Pons (tissue), 1 donor: Measurements from ENCODE around the gene TSR1.

ENCODE experiments used
- DNase-seq: peaks from one replicate; pipeline ENCODE4 v3.0.0-alpha.2; 2016; ENCODE audit warnings: low spot score

TSR1 gene

DNA sequence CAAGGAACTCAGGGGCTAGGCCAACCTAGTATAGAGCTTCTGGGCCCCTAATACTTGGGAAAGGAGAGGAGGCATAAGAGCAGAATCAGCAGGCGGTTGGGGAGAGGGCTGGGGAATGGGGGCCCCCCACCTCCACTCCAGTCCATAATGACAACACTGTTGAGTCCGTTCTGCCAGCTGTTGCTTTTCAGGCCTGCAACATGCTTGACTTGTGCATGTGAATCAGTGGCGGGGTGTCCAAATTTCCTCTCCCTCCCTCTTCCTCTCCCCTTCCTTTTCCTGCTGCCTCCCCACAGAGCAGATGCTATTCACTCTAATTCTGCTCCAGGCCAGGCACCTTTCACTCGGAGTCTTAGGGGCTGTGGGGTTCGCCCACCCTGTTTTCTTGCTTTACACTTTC lies 32.8 kb upstream of the TSR1 start:
- no peak for DNase-seq

DNA sequence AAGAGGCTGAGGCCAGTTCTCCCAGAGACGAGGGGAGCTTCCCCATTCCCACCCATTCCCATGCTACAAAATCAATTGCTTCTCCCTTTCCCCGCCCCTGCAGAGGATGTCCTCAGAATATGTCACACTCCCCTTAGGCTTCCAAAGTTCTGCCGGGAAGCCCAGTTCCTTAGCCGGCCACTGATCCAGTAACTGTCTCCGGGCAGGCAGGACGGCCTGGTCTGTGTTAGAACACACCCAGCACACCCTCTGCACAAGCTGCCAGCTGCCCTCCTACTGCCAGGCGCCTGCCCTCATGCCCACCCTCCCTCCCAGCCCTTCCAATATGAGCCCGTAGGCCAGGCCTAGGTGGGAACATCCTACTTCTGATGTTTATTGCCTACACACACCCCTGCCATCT lies 32.1 kb upstream of the TSR1 start:
- no peak for DNase-seq

DNA sequence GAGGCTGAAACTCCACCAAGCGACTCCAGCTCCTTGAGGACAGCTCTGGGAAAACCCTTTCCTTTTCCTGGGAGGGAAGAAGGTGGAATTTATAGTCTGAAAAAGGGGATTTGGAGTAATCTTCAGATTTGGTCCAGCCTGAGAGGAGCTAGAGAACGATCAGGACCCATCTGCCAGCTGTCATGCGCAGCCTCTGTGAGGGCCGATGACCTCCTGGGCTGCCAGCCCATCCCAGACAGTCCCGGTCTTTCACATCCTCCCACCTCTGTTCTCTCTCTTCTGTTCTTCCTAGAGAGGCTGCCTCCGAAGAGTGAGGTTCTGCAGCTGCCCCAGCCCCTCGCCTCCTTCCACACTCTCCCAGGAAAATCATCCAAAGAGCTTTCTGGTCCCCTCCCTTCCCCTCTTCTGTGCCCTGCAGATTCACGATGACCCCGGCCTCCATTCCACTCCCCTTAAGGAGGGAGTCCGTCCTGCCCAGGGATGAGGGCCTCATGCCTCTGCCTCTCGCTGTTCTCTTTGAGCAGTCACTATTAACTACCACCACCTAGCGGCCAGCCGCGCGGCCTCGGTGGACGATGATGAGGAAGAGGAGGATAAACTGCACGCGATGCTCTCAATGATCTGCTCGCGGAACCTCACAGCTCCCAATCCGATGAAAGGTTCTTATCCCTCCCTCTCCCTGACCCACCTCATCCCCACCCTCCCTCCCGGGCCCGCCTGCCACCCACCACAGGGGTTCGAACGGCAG lies 30.7 kb upstream of the TSR1 start:
- no peak for DNase-seq

DNA sequence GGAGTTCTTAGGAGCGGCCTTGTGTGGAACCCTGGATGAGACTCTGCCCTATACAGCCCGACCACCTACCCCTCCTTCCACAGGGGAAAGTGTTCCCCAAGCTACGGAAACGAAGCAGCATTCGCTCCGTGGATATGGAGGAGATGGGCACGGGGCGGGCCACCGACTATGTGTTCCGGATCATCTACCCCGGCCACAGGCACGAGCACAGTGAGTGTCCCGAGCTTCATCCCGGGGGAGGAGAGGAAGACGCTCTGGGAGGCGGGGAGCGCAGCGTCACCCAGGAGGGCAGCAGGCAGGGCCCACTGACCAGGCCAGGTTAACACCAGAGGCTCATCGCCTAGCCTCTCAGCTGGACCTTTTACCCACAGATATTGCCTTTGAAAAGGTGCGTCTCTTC lies 28.9 kb upstream of the TSR1 start:
- no peak for DNase-seq

DNA sequence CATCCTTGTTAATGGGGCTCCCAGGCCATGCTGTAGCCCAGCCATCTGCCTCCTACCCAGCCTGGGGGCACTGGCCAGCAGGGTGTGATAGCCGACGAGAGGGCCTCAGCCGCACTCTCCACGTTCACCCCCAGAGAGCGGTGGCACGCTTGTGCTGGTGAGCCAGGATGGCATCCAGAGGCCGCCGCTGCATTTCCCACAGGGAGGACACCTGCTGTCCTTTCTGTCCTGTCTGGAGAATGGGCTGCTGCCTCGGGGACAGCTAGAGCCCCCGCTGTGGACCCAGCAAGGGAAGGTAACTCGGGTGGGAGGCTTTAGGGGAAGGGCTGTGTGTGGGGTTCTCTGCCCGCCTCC lies 28.5 kb upstream of the TSR1 start:
- DNase-seq = no peak

DNA sequence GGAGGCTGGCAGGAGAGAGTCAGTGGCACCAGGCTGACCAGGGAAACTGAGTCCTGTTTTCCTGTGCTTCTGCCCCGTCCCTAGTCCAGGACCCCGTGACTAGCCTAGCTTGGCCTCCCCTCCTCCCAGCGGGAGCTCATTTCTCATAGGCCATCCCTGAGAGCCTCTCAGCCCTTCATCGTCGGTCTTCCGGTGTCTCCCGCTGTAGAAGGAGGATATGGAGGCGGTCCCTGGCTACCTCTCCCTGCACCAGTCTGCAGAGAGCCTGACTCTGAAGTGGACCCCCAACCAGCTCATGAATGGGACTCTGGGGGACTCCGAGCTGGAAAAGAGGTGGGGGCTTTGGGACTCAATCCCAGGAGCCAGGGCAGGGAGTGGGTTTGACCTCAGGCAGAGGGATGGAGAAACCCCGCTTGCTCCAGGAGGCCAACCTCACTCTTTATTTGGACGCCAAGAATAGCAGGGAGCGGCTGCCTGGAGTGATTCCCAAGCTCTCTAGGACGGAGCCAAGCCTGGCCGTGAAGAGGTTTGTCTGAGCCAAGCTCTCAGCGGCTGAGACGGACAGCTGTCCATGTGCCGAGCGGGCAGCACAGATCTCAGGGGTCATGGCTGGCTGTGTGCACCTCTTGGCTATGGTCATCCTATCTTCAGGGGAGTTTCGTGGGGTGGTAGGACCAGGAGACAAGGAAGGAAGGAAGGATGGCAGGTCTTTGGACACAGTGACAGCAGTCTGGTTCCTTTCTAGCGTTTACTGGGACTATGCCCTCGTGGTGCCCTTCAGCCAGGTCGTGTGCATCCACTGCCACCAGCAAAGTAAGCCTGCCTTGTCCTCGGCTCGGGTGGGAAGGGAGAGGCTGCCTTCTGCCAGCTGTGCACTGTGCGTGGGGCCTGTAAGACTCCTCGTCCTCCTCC lies 27.9 kb upstream of the TSR1 start:
- no peak for DNase-seq

DNA sequence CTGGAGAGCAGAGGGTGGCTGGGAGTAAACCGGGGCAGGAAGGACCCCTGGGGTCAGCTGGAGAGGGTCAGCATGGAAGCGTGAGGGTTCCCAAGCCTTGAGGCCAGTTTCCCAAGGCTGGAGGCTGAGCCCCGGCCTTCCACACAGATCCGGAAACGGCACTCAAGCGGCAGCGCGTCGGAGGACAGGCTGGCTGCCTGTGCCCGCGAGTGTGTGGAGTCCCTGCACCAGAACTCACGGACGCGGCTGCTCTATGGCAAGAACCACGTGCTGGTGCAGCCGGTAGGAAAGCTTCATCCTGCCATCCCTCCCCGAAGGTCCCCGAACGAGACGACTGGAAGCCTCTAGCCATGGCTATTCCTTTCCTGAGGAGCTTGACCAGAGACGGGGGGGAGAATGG lies 27.1 kb upstream of the TSR1 start:
- DNase-seq = no peak

DNA sequence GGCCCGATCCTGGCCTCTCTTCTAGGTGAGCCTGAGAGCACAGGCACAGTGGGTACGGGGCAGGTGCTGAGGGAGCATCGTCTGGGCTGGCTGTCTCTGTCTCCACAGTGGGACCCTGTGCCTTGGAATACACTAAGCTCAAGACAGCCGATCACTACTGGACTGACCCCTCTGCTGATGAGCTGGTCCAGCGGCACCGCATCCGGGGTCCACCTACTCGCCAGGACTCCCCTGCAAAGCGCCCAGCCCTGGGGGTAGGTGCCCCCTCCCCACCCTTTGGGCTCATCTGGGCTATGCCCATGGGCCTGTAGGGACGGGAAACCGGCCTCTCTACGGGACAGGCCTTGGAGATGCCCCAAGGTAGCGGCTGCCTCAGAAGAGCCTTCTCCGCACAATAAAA lies 26.6 kb upstream of the TSR1 start:
- DNase-seq = no peak

DNA sequence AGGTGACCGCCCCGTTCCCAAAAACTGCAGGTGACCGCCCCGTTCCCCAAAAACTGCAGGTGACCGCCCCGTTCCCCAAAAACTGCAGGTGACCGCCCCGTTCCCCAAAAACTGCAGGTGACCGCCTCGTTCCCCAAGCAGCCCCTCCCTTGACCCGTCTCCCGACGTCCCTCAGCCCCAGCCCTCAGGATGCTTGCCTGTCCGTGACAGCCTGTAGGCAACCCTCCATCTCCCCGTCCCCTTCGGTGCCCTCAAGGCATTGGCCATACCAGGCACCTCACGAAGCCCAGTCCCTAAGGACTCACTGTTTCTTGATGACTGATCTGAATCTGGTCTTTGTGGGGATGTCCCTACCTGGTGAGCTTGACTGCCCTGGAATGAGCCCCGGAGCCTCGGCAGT lies 26.2 kb upstream of the TSR1 start:
- DNase-seq = no peak

DNA sequence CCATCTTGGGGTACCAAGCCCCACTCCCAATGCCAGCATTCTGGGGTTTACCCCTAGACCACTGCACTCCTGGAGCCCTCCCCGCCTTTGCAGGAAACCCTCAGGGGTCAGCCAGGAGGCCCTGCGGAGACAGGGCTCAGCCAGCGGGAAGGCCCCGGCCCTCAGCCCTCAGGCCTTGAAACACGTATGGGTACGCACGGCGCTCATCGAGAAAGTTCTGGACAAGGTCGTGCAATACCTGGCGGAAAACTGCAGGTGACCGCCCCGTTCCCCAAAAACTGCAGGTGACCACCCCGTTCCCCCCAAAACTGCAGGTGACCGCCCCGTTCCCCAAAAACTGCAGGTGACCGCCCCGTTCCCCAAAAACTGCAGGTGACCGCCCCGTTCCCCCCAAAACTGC lies 25.8 kb upstream of the TSR1 start:
- DNase-seq = no peak

DNA sequence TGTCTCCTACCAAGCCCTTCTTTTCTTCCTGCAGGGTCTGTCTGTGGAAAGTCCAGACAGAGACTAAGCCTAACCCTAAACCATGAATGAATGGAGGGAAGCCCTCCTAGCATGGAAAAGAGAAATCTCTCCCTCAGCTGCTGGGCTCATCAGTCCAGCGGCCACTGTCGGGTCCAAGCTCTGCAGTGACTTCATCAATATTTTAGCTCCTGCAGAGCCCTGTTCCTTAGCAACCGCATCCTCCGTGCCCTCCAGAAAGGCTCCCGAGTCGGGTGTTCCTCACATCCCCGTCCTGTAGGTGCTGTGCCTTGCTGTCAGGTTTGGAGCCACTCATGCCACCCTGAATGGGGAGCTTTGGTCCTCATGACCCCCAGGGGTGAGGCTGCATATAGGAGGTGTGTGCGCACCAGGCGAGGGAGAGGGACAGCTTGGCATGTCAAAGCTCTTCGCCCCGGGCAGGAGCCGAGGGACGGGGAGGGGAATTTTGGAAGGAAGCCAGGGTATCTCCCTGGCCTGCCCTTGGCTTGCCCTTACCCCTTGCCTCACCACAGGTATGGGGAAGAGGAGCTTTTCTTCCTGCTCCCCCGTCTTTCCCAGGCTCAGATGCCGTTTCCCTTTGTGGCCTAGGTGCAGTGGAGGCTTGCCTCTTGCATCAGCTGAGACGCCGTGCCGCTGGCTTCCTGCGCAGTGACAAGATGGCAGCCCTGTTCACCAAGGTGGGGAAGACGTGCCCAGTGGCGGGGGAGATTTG lies 24.9 kb upstream of the TSR1 start:
- DNase-seq = no peak

DNA sequence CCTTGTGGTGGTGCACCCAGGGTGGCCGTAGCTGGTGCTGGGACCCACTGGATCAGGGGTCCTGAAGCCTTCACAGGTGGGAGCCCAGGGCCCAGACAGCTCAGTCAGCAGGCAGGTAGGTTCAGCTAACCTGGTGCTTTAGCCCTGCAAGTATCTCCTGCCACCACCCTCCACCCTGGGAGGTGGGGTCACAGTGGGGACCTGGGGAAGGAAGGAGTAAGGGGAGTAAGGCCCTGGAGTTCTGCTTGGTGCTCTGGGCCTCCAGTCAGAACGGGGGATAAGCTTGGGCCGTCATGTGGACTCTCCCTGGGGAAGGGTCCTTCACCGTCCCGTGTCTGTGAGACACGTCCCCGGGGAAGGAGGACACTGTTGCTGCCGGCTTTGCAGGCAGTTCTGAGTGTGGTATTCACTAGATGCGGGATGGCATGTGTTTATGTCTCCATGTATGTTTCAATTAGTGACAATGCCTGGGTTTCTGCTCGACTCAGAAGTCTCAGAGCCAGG lies 21.7 kb upstream of the TSR1 start:
- DNase-seq = no peak

DNA sequence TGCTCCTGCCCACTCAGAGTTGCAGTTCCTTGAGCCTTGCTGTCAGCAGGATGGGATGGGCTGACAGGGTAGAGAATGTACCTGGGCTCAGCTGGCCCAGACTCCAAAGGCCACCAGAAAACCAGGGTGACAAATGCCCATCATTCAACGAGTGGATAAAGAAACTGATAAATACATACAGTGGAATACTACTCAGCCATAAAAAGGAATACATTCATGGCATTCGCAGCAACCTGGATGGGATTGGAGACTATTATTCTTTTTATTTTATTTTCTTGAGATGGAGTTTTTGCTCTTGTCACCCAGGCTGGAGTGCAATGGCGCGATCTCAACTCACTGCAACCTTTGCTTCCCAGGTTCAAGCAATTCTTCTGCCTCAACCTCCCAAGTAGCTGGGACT lies 21.0 kb upstream of the TSR1 start:
- no peak for DNase-seq

DNA sequence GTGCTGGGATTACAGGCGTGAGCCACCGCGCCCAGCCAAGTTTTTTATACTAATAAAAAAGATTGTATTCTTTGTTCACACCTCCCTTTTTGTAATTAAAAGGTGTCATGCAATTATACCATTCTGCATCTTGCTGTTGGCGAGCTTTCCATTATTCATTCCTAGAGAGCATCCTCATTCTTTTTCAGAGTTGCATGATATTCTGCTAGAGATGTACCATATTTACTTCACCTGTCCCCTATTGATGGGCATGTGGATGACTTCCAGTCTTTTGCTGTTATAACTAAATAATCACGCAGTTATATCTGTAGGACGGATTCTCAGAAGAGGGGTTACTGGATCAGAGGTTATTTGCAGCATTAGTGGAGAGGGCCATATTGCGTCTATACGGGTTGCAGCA lies 18.1 kb upstream of the TSR1 start:
- DNase-seq = no peak

DNA sequence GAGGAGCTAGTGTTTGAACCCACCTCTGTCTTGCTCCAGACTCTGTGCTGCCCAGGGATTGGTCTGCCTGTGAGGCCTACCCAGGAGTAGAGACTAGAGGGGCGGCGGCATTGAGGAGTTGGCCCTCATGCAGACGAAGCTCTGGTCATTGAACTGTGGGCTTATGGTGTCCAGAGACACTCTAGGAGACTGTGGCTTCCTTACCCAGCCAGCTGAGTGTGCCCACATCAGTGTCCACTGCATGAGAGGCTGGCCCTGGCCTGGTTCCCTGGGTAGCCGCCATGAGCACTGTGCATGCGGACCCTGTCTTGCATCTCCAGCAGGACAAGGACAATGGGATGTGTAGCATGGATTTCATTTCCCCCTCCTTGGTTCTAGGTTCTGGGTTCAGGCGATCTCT lies 15.0 kb upstream of the TSR1 start:
- DNase-seq = no peak

DNA sequence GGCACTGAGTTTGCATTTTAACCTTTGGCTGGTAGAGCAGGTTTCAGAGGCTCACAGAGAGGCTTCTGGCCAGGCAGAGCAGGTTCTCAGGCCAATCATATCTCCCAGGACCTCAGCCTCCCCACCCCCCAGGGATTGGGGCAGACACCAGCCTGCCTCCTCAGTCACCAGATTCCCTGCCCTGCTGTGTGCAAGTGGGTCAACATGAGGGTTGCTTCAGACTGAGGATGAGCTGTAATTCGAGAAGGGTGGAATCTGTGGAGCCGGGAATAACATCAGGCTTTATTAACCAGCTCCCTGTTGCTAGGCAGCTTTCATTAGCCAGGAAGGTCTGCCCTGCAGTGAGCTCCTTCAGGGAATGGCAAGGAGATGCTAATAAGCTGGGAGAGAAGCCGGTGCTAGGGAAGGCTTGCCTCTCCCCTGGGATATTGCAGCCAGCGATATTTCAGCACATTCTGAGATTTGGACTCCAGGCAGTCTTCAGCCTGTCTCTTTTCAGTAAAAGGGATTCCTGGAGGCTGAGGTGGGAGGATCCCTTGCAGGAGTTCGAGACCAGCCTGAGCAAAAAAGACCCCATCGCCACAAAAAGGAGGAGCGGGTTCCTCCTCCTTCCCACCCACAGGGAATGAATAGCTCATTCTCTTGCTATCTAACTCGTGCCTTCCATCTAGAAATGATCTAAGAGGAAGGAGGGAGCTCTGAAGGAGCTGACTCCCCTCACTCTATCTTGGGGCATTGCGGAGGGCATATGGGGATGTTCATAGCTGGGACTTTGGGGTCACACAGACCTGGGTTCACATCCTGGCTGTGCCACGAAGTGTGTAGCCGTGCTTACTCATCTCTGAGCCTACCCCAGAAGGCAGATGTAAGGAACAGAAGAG lies 11.8 kb upstream of the TSR1 start:
- peak; percentile 63 for DNase-seq

DNA sequence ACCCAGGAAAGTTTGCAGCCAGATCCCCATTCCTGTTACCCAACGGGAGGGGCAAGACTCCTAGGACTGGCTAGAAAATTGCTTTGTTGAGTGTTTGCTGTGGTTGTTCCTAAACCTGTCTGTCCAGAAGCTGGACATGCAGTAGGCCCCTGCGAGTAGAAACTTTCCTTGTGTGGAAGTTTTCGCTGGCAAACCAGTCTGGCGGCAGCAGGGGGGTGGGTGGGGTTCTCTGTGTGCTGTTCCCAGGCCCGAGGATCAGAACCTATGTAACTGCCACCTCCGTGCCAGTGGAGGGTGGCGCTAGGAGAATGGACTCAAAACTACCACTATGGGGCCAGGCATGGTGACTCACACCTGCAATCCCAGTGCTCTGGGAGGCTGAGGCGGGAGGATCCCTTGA lies 10.2 kb upstream of the TSR1 start:
- no peak for DNase-seq

DNA sequence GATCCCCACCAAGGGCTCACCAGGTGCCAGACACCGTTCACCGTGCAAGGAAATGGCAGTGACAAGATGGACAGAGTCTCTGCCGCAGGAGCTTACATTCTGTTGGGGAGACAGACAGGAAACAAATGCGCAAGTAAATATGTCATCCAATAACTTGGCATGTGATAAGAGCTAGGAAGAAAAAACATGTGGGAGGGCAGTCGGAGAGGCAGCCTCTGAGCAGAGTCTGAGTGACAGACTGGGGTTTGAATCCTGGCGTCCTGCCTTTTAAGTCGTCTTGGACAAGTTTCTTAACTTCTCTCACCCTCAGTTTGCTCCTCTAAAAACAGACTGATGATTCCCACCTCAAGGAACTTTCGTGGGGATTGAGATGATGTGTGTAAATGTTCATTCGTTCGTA lies 8.3 kb upstream of the TSR1 start:
- no peak for DNase-seq

DNA sequence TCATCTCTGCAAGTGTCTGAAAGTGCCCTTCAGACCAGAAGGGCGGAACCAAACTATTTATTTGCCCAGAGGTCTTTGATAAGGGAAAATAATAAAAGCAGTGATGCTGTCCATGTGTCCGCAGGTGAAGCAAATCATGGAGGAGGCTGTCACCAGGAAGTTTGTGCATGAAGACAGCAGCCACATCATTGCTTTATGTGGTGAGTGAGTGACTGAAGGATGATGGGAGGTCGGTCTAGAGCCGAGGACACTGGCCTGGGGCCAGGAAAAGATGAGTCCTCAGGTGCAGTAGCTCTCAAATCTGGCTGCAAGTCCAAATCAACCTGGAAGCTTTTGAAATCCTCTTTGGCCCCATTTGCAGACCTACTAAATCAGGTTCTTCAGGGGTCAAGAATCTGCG lies 7.2 kb upstream of the TSR1 start:
- DNase-seq = no peak

DNA sequence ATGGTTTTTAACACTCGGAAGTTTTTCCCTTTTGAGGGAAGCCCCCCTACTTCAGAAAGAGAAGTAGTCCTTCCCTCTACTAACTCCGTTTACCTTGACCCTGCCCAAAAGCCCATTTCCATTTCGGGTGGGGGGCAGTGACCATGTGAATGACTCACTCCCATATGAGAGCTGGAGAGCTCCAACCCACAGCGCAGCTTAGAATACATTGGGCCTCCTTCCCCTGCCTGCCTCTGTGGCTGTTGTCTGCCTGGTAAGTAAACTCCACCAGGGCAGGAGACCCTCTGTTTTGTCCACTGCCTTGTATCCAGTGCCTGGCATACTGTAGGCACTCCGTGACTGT lies 2.0 kb upstream of the TSR1 start:
- DNase-seq = no peak

DNA sequence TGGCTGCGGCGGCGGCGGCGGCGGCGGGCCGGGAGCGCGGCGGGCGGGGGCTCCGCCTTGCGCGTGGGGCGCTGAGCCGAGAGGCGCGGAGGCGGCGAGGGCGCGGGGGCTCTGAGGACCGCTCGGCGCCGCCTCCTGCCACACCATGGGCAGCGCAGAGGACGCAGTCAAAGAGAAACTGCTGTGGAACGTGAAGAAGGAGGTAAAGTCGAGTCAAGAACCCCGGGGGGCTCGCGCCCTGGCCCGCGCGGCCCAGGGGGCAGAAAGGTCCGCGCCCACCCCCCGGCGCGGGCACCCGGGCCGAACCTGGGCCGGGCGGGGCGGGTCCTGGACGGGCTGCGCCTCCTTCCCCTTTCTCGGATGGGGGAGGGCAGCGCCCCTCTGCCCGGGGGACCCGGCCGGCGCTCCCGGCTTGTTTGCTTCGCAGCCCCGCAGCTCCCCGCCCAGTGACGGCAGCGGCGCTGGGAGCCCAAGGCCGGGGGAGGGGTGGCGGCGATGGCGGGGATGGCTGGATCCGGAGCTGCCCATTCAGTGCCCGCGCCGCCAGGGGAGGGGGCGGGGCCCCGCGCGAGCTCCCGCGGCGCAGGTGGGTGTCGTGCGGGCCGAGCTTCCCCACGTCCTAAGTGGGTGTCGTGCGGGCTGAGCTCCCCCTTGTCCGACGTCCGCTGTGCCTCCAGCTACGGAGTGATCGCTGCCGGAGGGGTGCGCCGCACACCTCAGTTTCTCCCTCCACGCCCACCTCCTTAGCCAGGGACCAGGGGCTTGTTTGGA lies 1.5 kb upstream of the TSR1 start:
- no peak for DNase-seq
